Aorta (tissue), 5 donors: ENCODE measurements around the gene SLCO4A1. TPM values are rescaled to one million over a fixed set of nuclear protein-coding genes. Genes with fewer than 3 reads are reported as not detected.

Source experiments
- ATAC-seq: fragments of 200-7000 bp; cut with Tn5 transposase; one replicate; pipeline ENCODE4 v1.9.1; 2022; ENCODE audit warnings: moderate library complexity; ENCODE audit not compliant: low FRiP score
- DNase-seq, 2 donors: peaks; one replicate each; pipeline ENCODE4 v3.0.0-alpha.2; 2020
- H3K27ac ChIP-seq, 2 donors: one replicate each; pipeline ENCODE4 v1.5.1; 2013; ENCODE audit warnings: low read length in 2 of 2, mild to moderate bottlenecking in 2 of 2, moderate library complexity in 2 of 2, control low read depth in 1 of 2, inconsistent platforms in 1 of 2, low read depth in 1 of 2
- H3K27me3 ChIP-seq, 2 donors: one replicate each; pipeline ENCODE4 v1.6.1; 2013; ENCODE audit warnings: control low read depth in 1 of 2, low read length in 1 of 2, mild to moderate bottlenecking in 1 of 2, moderate library complexity in 1 of 2; ENCODE audit not compliant: insufficient read depth in 2 of 2, control insufficient read depth in 1 of 2
- H3K36me3 ChIP-seq, 2 donors: one replicate each; pipeline ENCODE4 v1.6.1; 2013; ENCODE audit warnings: control low read depth in 1 of 2, low read length in 1 of 2, mild to moderate bottlenecking in 1 of 2; ENCODE audit not compliant: insufficient read depth in 2 of 2, control insufficient read depth in 1 of 2
- H3K4me1 ChIP-seq, 2 donors: one replicate each; pipeline ENCODE4 v1.6.1; 2013; ENCODE audit warnings: low read length in 2 of 2, control low read depth in 1 of 2, mild to moderate bottlenecking in 1 of 2, moderate library complexity in 1 of 2; ENCODE audit not compliant: insufficient read depth in 2 of 2, control insufficient read depth in 1 of 2
- H3K4me3 ChIP-seq, 2 donors: one replicate each; pipeline ENCODE4 v1.5.1; 2013; ENCODE audit warnings: low read length in 2 of 2, control low read depth in 1 of 2, mild to moderate bottlenecking in 1 of 2
- H3K9me3 ChIP-seq: one replicate; pipeline ENCODE4 v1.6.1; 2013; ENCODE audit warnings: mild to moderate bottlenecking, low read length; ENCODE audit not compliant: control insufficient read depth
- WGBS, 2 donors: extraction: QIAGEN DNeasy Blood & Tissue Kit; methylation state at CpG; one replicate each; pipeline ENCODE4 v1.1.7; 2013; 5-methylcytosine and 5-hydroxymethylcytosine counted together
- intact Hi-C, 2 donors: fragments of 100-400 bp; cut with DNase I; formaldehyde crosslinking; loops; one replicate each; pipeline versions ENCODE4 v1.14.2 to v1.15.0; 2022
- polyA plus RNA-seq, 2 donors: library from polyadenylated mRNA; stranded (reverse); fragments of 200-250 nt; gene quantifications; one replicate each; pipeline ENCODE4 v1.2.3, GENCODE V29; 2013
- total RNA-seq, 2 donors: library from RNA; stranded (reverse); fragmentation: NEBNext Ultra II Directional; extraction: Animal tissue kit (Norgen Biotek cat#: 25700); gene quantifications; one replicate each; pipeline ENCODE4 v1.2.1, GENCODE V29; 2021
- donor health status: healthy with polysubstance abuse.
- donor health status: Bipolar disorder and iron deficiency.
- donor health status: DM: no; HTN: no; CAD: no.
- donor health status: DM: no; HTN: no; CAD: no.
- donor health status: DM: yes; HTN: yes; CAD: no.

The SLCO4A1 gene
- total and polyA plus RNA-seq, 4 donors, result 1.0 to 14.6 (median 9.0) TPM

DNA sequence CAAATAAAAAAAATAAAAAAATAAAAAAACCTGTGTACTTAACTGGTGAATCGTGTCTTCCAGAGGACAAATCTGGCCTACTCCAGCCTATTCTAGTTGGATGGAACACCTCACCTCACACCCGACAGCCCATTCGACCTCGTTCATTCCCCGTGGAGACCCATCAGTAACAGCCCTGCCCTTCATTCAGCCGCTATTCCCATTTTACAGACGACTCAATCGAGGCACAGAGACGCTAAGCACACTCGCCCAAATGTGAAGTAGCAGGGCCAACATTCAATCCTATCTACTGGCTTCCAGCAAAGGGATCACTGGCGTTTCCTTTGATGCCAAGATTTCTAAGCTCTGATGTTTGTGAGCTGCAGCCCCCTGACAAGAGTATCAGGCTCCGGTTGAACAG, 64.6 kb downstream of the SLCO4A1 start:
- no peaks in the 10 kb centered on the region for H3K36me3 ChIP-seq
- intact Hi-C loops, result no loop called here
- 83 to 86% methylated on average over 12 of the region's 12 CpGs for WGBS, 2 donors
- H3K9me3 ChIP-seq, result no peaks in the 10 kb centered on the region
- no peak overlapping the region for H3K27ac ChIP-seq
- H3K4me1 ChIP-seq, result no peaks in the 10 kb centered on the region
- ATAC-seq, result no peak
- no peak for DNase-seq
- H3K27me3 ChIP-seq, result no peaks in the 10 kb centered on the region
- no peak overlapping the region for H3K4me3 ChIP-seq

DNA sequence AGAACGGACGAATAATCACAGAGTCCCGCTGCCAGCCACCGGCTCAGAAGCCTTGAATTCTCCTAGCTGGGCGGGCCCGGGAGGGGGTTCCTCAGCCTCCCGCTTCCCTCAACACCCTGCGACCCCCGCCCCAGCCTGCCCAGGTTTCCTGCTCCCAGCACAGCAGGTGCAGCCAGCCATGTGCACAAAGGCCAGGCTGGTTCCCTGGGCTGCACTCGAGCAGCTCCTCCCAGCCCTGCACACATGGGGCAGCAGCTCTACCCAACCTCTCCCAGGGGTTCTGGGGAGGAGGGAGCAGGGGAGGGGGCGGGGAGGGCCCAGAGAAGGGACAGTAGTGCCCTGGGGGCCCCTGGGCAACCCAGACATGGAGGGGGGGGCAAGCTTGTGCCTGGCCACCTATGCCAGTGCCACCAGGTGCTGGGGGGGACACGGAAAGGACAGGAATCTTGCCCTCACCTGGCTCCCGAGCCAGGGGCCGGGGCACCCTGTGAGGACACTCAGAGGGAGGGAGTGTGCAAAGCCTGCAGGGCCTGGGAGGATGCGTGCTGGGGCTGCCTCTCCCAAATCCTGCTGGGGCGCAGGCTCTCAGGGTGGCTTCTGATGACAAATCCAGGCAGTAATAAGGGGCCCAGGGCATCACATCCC, 65.1 kb downstream of the SLCO4A1 start:
- DNase-seq (no peak), ATAC-seq (no peak)
- WGBS, 2 donors, result 55% methylated on average over 16 of the region's 16 CpGs
- no peaks in the 10 kb centered on the region for H3K27me3 ChIP-seq
- H3K9me3 ChIP-seq, result no peaks in the 10 kb centered on the region
- H3K27ac ChIP-seq, result no peak overlapping the region
- intact Hi-C loops, result no loop called here
- H3K4me1 ChIP-seq, result no peaks in the 10 kb centered on the region
- no peak overlapping the region for H3K4me3 ChIP-seq
- H3K36me3 ChIP-seq, result no peaks in the 10 kb centered on the region

DNA sequence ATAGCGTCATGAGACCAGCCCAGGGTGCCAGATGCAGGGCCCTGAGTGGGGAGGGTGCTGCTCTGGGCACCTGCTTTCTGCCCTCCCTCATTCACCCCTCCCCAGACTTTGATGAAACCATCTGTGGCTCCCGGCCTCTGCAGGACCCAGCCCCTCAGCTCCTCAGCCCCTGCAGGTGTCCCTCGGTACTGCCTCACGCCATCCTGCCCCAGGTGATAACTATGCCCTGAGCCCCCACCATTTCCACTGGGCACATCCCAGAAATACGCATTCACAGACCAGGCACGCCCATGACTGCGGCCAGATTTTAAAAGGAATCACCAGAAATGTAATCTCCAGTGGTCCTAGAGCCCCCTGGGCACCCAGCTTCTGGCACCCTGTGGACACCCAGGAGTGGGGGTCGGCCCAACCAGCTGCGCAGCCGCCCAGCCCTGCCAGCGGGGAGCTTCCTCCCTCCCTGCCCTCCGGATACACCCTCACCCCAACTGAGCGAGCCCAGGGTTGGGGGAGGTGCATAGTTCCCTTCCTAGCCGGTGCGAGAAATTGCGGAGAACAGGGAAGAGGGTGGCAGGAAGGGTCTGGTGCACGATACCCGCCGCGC, 65.7 kb downstream of the SLCO4A1 start:
- no peak for ATAC-seq
- no peak for DNase-seq
- no peaks in the 10 kb centered on the region for H3K36me3 ChIP-seq
- no peaks in the 10 kb centered on the region for H3K4me1 ChIP-seq
- 3 to 4% methylated on average over 20 of the region's 20 CpGs for WGBS, 2 donors
- no peaks in the 10 kb centered on the region for H3K9me3 ChIP-seq
- H3K27ac ChIP-seq, result no peak overlapping the region
- intact Hi-C loops, result no loop called here
- no peaks in the 10 kb centered on the region for H3K27me3 ChIP-seq
- no peak overlapping the region for H3K4me3 ChIP-seq

GRCh38 chr20:62708591-62709536, 66.6 kb downstream of the SLCO4A1 start, which contains the start of gene NTSR1:
Gene NTSR1 (plus strand): TSS chr20:62708836. CDS start chr20:62709208, 372 bp downstream.
- H3K27ac ChIP-seq, result no peak within 1 kb of the TSS
- H3K9me3 ChIP-seq, result no peaks in the 10 kb centered on the region
- no peaks in the 10 kb centered on the region for H3K36me3 ChIP-seq
- intact Hi-C loops, result no loop called here
- no peak for DNase-seq
- H3K27me3 ChIP-seq, result no peaks in the 10 kb centered on the region
- 8 to 14% methylated on average over 59 to 124 of the region's 124 CpGs for WGBS, 2 donors
- H3K4me1 ChIP-seq, result no peaks in the 10 kb centered on the region
- no peak within 1 kb of the TSS for H3K4me3 ChIP-seq
- no peak for ATAC-seq

DNA sequence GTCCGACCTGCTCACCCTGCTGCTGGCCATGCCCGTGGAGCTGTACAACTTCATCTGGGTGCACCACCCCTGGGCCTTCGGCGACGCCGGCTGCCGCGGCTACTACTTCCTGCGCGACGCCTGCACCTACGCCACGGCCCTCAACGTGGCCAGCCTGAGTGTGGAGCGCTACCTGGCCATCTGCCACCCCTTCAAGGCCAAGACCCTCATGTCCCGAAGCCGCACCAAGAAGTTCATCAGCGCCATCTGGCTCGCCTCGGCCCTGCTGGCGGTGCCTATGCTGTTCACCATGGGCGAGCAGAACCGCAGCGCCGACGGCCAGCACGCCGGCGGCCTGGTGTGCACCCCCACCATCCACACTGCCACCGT, 67.2 kb downstream of the SLCO4A1 start:
- Histone ChIP-seq H3K36me3 (no peaks in the 10 kb centered on the region), H3K27me3 (no peaks in the 10 kb centered on the region), H3K9me3 (peaks cover 2% of the 10 kb centered on the region), H3K27ac (no peak overlapping the region), H3K4me3 (no peak overlapping the region), H3K4me1 (no peaks in the 10 kb centered on the region)
- WGBS, 2 donors, result 76 to 78% methylated on average over 30 of the region's 30 CpGs
- DNase-seq (no peak), ATAC-seq (no peak)
- intact Hi-C loops, result no loop called here

DNA sequence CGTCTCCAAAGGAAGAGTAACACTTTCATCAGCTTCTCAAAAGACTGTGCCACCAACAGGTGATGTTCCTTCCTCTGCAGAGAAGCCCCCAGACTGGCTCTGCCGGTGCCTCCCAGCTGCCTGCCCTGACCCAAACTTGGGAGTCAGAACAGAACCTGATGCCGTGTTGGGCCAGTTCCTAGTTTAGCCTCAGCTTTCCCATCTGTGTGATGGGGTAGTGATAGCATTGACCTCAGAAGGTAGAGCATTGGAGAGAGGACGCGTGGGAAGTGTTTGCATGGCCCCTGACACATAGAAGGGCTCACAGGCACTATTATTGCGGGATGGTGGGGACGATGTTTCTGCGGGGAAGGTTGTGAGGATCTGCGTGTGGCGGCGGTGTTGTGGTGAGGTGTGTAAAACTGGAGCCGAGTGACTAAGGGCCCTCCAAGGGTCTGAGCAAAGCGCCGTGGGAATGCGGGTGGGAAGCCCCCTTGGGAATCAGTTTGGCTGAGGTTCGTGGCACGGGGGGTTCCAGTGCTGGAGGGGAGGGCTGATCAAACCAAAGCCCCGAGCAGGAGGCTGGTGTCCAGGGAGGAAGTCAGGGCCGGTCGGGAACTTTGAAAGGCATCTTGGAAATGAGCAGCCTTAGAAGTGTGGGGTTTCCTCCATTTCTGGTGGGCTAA, 68.0 kb downstream of the SLCO4A1 start:
- Histone ChIP-seq H3K4me3 (no peak overlapping the region), H3K27ac (no peak overlapping the region), H3K9me3 (peaks cover 2% of the 10 kb centered on the region), H3K4me1 (no peaks in the 10 kb centered on the region), H3K27me3 (no peaks in the 10 kb centered on the region), H3K36me3 (no peaks in the 10 kb centered on the region)
- DNase-seq (no peak), ATAC-seq (no peak)
- intact Hi-C loops, result no loop called here
- WGBS, 2 donors, result 67 to 72% methylated on average over 20 of the region's 20 CpGs

- intact Hi-C loops, result no loop called here
- Histone ChIP-seq H3K27me3 (no peaks in the 10 kb centered on the region), H3K4me1 (no peaks in the 10 kb centered on the region), H3K9me3 (peaks cover 2% of the 10 kb centered on the region), H3K36me3 (no peaks in the 10 kb centered on the region), H3K27ac (no peak overlapping the region), H3K4me3 (no peak overlapping the region)
- ATAC-seq (no peak), DNase-seq (no peak)
- 61% methylated on average over 23 of the region's 23 CpGs for WGBS, 2 donors
Measured at GRCh38 chr20:62710886-62711702, 68.8 kb downstream of the SLCO4A1 start.

GRCh38 chr20:62711703-62712101, 69.4 kb downstream of the SLCO4A1 start:
- no peak overlapping the region for H3K27ac ChIP-seq
- intact Hi-C loops, result no loop called here
- no peaks in the 10 kb centered on the region for H3K36me3 ChIP-seq
- no peaks in the 10 kb centered on the region for H3K4me1 ChIP-seq
- DNase-seq (no peak), ATAC-seq (no peak)
- WGBS, 2 donors, result 53 to 61% methylated on average over 23 of the region's 23 CpGs
- no peak overlapping the region for H3K4me3 ChIP-seq
- no peaks in the 10 kb centered on the region for H3K27me3 ChIP-seq
- peaks cover 2% of the 10 kb centered on the region for H3K9me3 ChIP-seq
